Suppressor macrophage (primary cell): Measurements from ENCODE around the gene NPHS2.
"Not testable (repeated sequence)": the region's sequence is repeated elsewhere in the genome, so short reads cannot be mapped to it uniquely, and the experiment has no call there.

ENCODE experiments used
- DNase-seq, 4 experiments: peaks; one replicate each; pipeline ENCODE4 v3.0.0-alpha.2; 2020 to 2022

The NPHS2 gene

DNA sequence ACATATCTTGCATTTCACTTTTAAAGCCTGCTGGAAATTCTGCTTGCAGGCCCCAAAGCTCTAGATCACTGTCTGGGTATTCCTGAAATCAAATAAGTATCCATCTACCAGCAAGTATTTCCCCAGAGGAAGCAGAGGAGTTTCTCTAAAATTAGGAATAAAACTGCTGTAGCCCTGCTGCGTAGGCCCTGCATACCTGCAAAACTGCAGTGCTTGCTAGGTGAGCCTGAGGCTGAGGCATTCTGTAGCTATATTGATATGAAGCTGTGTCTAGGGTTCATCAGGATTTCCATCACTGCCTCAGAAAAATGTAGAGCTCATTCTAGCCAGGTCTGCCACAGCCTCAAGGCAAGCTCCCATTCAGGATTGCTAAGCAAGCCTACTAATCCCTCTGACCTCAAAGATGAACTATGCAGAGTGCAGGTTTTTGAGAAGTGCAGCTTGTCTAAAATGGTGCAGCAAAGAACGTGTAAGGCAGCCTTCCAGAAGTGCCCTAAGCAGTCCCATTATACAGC lies 28.7 kb downstream of the NPHS2 start:
- no peak for DNase-seq

DNA sequence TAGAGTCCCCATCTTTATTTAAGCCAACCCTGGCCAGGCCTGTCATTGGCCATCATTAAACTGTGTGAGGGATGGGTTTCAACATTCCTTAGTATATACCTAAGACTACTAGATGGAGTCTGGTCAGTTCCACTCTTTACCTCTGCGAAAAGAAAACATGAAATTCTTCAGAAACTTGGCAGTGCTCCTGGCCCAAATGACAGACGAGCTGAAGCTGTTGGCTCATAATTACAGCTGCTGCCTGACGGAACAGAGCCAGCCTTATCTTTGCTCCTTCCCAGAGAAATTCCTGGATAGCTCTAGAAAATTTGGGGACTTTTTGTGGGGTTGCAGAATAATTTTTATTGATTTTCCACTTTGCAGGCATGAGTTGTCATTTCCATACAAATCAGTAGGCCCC lies 30.4 kb downstream of the NPHS2 start:
- DNase-seq = no peak

DNA sequence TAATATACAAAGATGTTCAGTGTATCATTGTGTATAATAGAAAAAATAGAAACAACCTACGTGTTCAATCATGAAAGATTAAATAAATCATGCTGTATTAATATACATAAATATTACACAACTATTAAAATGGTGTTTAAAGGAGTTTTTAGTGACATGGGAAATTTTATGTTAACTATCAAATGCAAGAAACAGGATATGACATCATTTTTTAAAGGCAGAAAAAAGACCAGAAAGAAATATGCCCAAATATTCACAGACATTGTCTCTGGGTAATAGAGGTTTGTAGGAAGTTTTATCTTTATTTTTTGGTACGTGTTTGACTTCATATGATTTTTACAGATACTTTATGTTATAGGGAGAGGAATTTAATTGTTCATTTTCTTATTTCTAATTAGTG lies 34.0 kb downstream of the NPHS2 start:
- no peak for DNase-seq

DNA sequence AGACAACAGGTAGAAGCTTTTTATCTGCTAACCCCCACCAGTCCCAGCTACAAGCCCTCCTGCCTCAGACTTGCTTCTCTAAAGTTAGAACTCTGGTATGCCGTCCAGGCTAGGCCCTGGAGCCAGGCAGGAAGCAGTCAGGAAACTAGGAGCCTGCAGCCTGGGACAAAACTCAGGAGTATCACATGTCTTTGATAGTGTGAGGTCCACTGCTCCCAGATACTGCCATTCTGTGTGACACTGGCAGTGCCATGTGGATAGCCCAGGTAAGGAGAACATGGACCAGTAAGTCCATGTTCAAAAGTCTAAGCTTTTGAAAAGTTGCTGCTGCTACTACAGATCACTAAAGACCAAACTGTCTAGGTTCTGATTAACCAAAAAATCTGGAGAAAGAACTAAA lies 45.4 kb downstream of the NPHS2 start:
- DNase-seq = no peak

DNA sequence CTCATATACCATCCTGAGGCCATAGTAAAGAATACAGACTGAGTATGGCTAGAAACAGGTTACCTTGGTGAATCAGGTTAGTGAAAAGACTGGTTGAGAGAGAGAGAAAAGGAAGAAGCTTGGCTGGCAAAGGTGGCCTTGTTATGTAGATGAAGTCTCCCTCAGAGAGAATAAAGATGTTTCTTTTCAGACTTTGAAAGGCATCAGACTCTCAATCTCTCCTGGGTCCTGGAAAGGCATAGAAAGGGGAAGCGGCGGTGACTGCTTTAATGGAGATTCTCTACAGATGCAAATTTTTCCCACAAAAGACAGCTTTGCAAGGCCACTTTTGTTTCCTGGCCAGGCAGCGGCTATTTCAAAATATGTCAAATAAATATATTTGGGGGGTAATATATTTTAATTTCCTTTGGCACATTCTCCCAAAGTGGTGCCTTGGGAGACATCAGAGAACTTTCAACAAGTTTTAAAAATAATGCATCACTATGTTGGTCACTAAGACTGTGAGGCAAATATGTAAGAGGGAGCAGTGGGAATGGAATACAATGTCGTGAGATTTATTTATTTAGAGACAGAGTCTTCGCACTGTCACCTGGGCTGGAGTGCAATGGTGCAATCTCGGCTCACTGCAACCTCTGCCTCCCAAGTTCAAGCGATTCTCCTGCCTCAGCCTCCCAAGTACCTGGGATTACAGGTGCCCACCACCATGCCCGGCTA lies 46.1 kb downstream of the NPHS2 start:
- no peak for DNase-seq

DNA sequence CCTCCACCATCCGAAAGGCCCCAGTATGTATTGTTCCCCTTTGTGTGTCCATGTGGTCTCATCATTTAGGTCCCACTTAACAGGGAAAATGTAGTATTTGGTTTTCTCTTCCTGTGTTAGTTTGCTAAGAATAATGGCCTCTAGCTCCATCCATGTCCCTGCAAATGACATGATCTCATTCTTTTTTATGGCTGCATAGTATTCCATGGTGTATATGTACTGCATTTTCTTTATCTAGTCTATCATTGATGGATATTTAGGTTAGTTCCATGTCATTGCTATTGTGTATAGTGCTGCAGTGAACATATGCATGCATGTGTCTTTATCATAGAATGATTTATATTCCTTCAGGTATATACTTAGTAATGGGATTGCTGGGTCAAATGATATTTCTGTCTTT lies 57.2 kb downstream of the NPHS2 start:
- DNase-seq = not testable (repeated sequence)

DNA sequence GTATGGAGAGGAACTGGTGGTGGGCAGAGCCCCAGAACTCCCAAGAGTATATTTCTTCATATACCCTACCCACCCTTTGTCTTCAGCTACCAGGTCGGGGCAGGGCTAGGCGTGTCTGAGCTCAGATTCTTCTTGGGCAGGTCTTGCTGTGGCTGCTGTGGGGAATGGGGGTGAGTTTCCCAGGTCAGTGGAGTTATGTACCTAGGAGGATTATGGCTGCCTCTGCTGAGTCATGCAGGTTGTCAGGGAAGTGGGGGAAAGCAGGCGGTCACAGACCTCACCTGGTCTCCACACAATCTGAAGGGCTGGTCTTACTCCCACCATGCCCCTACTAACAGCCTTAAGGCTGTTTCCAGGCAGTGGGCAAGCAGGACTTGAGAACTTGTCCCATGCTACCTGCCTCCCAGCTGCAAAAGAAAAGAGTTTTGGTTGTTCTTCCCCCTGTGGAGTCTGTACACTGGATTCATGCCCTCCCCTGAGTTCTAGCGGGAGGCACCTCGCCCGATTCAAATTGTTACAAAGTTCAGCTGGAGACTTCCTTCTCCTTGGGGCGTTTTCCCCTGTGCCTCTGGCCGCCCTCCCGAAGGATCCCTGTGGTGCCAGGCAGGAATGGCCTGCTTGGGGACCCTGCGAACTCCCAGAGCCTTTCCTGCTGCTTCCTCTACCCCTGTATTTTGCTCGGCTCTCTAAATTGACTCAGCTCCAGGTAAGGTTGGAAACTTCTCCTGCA lies 58.6 kb downstream of the NPHS2 start:
- DNase-seq = no peak

DNA sequence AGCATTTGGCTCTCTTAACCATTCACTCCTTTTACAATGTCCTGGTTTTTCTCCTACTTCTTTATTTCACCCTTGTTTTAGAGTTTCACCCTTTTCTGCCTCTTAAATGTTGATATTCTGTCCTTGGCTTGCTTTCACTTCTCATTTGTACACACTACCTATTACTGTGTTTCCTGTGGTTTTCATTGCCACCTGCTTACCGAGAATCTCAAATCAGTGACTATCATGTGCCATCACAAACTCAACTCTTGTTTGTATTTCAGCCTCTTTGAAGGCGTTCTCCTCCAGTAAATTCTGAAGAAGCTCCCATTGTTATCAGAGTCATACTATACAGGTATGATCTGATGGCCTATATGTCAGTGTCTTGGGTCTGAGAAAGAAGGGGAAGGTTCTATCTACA lies 65.7 kb downstream of the NPHS2 start:
- DNase-seq = no peak

DNA sequence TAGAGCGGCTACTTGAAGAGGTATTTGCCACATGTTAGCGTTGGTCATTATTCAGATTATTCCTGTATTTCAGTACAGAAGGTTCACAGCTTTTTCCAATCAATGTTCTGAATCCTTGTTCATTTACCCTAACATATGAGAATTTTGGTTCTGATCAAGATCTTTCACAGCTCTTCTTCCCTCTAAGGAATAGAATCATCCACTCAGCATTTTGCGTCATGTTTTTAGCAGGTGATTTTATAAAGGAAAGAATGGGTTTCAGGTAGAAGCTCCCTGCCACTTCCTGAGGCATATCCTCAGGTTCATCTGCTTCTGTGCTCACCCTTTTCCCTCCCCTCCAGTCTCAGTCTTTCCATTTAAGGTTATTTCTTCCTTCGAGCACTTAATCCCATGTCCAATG lies 66.4 kb downstream of the NPHS2 start:
- DNase-seq = no peak

DNA sequence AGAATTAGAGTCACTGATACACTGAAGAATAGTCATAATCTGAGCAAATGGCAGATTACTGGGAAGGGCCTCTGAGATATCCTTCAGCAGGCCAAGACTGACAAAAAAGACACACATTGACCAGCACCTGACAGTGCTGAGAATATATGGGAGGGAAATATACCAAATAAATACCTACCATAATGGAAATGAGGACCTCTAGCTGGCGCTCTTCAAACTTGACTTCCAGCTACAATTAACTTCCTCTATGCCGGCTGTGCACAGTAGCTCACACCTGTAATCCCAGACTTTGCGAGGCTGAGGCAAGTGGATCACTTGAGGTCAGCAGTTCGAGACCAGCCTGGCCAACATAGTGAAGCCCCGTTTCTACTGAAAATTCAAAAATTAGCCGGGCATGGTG lies 69.5 kb downstream of the NPHS2 start:
- no peak for DNase-seq
